HepG2 (cell line): ENCODE data around the gene ATAD3A. TPM values are rescaled to one million over a fixed set of nuclear protein-coding genes. Genes with fewer than 3 reads are reported as not detected.
A peak's percentile ranks its signal among the peaks of the same experiment; 100 is the strongest.

Experiments used
- CBFB ChIP-seq: sonication (generic); formaldehyde crosslinking; IDR thresholded peaks from 2 replicates; pipeline ENCODE4 v1.4.0; 2020; ENCODE audit warnings: missing genetic modification reagents
- CBX1 ChIP-seq: IDR thresholded peaks from one replicate; pipeline ENCODE4 v1.6.1; 2016; ENCODE audit warnings: antibody characterized with exemption, low read depth
- ESRRA ChIP-seq: sonication (generic); formaldehyde crosslinking; IDR thresholded peaks from 2 replicates; pipeline ENCODE4 v1.5.1; 2020; ENCODE audit warnings: mild to moderate bottlenecking, low read depth, missing genetic modification reagents
- FOXK1 ChIP-seq: sonication (generic); formaldehyde crosslinking; IDR thresholded peaks from 2 replicates; pipeline ENCODE4 v1.4.0; 2020; ENCODE audit warnings: low read depth, missing genetic modification reagents, borderline replicate concordance
- HMGXB4 ChIP-seq, 2 experiments: sonication (generic) in 1 of 2; formaldehyde crosslinking in 1 of 2; IDR thresholded peaks; 2 replicates each; pipeline versions ENCODE4 v1.4.0 to v1.6.1; 2018 to 2020; ENCODE audit warnings: missing genetic modification reagents in 2 of 2, borderline replicate concordance in 1 of 2, low read depth in 1 of 2, mild to moderate bottlenecking in 1 of 2, missing biosample characterization in 1 of 2
- KLF9 ChIP-seq: IDR thresholded peaks from 2 replicates; pipeline ENCODE4 v1.6.1; 2016; ENCODE audit warnings: low read depth
- MED13 ChIP-seq: sonication (generic); formaldehyde crosslinking; IDR thresholded peaks from 2 replicates; pipeline ENCODE4 v1.5.0; 2020; ENCODE audit warnings: missing genetic modification reagents
- PRDM10 ChIP-seq: sonication (generic); formaldehyde crosslinking; IDR thresholded peaks from 2 replicates; pipeline ENCODE4 v1.4.0; 2020; ENCODE audit warnings: low read depth, missing genetic modification reagents
- ZBTB26 ChIP-seq: IDR thresholded peaks from 2 replicates; pipeline ENCODE4 v1.6.1; 2016; ENCODE audit warnings: missing compliant biosample characterization, missing genetic modification reagents, borderline replicate concordance
- ZNF280B ChIP-seq: sonication (generic); formaldehyde crosslinking; IDR thresholded peaks from 2 replicates; pipeline ENCODE4 v1.5.0; 2020; ENCODE audit warnings: missing genetic modification reagents, mild to moderate bottlenecking, borderline replicate concordance
- ZNF546 ChIP-seq: sonication (generic); formaldehyde crosslinking; conservative IDR thresholded peaks from 2 replicates; pipeline ENCODE4 v1.8.1; 2023; ENCODE audit warnings: mild to moderate bottlenecking, missing genetic modification reagents
- ZNF747 ChIP-seq: sonication (generic); formaldehyde crosslinking; IDR thresholded peaks from 2 replicates; pipeline ENCODE4 v1.8.1; 2023; ENCODE audit warnings: missing genetic modification reagents, mild to moderate bottlenecking, borderline replicate concordance
- polyA plus RNA-seq, 8 experiments: library from polyadenylated mRNA; depleted of rRNA in 3 of 8; stranded (reverse) in 7 of 8; unstranded in 1 of 8; fragments of >200 nt; fragmentation: Illumina TruSeq in 4 of 8; extraction: Trizol in 4 of 8; gene quantifications; 2 replicates each; pipeline versions ENCODE4 v1.2.1 to v1.2.3, GENCODE V29; 2011 to 2016; ENCODE audit warnings: low read depth in 4 of 8, missing spikeins in 1 of 8, mixed read lengths in 1 of 8; ENCODE audit not compliant: insufficient read depth in 1 of 8
- total RNA-seq, 5 experiments: library from RNA; depleted of rRNA; stranded (reverse); fragments of >200 nt; fragmentation: Illumina TruSeq; extraction: Trizol; gene quantifications; 2 replicates each; pipeline ENCODE4 v1.2.3, GENCODE V29; 2016; ENCODE audit warnings: low read depth in 1 of 5
- TF ChIP-seq, protein P1 (sequence below): sonication (generic); formaldehyde crosslinking; IDR thresholded peaks from 2 replicates; pipeline ENCODE4 v1.5.1; 2020; ENCODE audit warnings: mild to moderate bottlenecking, missing genetic modification reagents, moderate library complexity

The ATAD3A gene
- total and polyA plus RNA-seq, 2 of the 13 experiments (the other 11 are each of a cell fraction or from before 2014, with no cell fraction given): 10.6 to 49.0 TPM

GRCh38 chr1:1511533-1512285, at the start of gene ATAD3A (continued):
- TF ChIP-seq ZBTB26 (CRISPR knock-in tag): peak; percentile 65; the same call in 1 of the 2 replicates
- TF ChIP-seq PRDM10 (CRISPR knock-in tag): peak; percentile 73; the same call in 1 of the 2 replicates
- peak; percentile 83 for TF ChIP-seq ZNF280B
- TF ChIP-seq ESRRA (CRISPR knock-in tag): peak; percentile 54; the same call in 1 of the 2 replicates
- peak; percentile 33; the same call in 1 of the 2 replicates for TF ChIP-seq ZNF546 (CRISPR knock-in tag)
- TF ChIP-seq KLF9 (CRISPR knock-in tag): 0 out of 2 replicates have a peak, but pooled peaks have one; percentile 73
- peak; percentile 90; the same call in 1 of the 2 replicates for TF ChIP-seq FOXK1 (CRISPR knock-in tag)
- TF ChIP-seq, protein P1, sequence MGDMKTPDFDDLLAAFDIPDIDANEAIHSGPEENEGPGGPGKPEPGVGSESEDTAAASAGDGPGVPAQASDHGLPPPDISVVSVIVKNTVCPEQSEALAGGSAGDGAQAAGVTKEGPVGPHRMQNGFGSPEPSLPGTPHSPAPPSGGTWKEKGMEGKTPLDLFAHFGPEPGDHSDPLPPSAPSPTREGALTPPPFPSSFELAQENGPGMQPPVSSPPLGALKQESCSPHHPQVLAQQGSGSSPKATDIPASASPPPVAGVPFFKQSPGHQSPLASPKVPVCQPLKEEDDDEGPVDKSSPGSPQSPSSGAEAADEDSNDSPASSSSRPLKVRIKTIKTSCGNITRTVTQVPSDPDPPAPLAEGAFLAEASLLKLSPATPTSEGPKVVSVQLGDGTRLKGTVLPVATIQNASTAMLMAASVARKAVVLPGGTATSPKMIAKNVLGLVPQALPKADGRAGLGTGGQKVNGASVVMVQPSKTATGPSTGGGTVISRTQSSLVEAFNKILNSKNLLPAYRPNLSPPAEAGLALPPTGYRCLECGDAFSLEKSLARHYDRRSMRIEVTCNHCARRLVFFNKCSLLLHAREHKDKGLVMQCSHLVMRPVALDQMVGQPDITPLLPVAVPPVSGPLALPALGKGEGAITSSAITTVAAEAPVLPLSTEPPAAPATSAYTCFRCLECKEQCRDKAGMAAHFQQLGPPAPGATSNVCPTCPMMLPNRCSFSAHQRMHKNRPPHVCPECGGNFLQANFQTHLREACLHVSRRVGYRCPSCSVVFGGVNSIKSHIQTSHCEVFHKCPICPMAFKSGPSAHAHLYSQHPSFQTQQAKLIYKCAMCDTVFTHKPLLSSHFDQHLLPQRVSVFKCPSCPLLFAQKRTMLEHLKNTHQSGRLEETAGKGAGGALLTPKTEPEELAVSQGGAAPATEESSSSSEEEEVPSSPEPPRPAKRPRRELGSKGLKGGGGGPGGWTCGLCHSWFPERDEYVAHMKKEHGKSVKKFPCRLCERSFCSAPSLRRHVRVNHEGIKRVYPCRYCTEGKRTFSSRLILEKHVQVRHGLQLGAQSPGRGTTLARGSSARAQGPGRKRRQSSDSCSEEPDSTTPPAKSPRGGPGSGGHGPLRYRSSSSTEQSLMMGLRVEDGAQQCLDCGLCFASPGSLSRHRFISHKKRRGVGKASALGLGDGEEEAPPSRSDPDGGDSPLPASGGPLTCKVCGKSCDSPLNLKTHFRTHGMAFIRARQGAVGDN: peak; percentile 83
- TF ChIP-seq CBX1: peak; percentile 53
- TF ChIP-seq HMGXB4 (CRISPR knock-in tag; IDR thresholded peaks at IDR 0.05; ENCODE audit: borderline replicate concordance in 1 of 2, low read depth in 1 of 2): peak; percentile 80 to 89; a peak in 3 of 4 replicates
- peak; percentile 35; the same call in 1 of the 2 replicates for TF ChIP-seq CBFB
- TF ChIP-seq ZNF747 (CRISPR knock-in tag): peak; percentile 66; the same call in 1 of the 2 replicates
- peak; percentile 74; the same call in 1 of the 2 replicates for TF ChIP-seq MED13
